NCI-H187 (cell line): ENCODE data around the gene CDC42.

Experiments used
- DNase-seq, 2 experiments: peaks; one replicate each; lab custom pipeline; 2025; lab: John Stamatoyannopoulos, UW

Gene CDC42

GRCh38 chr1:22110016-22110415 is 57.5 kb downstream of the CDC42 start:
- no peak for DNase-seq

GRCh38 chr1:22111115-22111514 is 58.6 kb downstream of the CDC42 start:
- no peak for DNase-seq

- DNase-seq = no peak
Observed at GRCh38 chr1:22111620-22112019, 59.1 kb downstream of the CDC42 start.

- DNase-seq = no peak
Observed at GRCh38 chr1:22112554-22112953, 60.0 kb downstream of the CDC42 start.

GRCh38 chr1:22114083-22115012 is 61.8 kb downstream of the CDC42 start:
- DNase-seq = no peak

GRCh38 chr1:22115286-22115685 is 62.8 kb downstream of the CDC42 start:
- DNase-seq = no peak

- DNase-seq = no peak
Observed at GRCh38 chr1:22117238-22117637, 64.7 kb downstream of the CDC42 start.

- no peak for DNase-seq
Observed at GRCh38 chr1:22117851-22118250, 65.3 kb downstream of the CDC42 start.

- DNase-seq = no peak
Observed at GRCh38 chr1:22118291-22118992, 65.9 kb downstream of the CDC42 start.

GRCh38 chr1:22119626-22120468 is 67.3 kb downstream of the CDC42 start:
- no peak for DNase-seq

- no peak for DNase-seq
Observed at GRCh38 chr1:22120469-22120790, 67.9 kb downstream of the CDC42 start.

GRCh38 chr1:22121421-22121911 is 69.0 kb downstream of the CDC42 start:
- no peak for DNase-seq

GRCh38 chr1:22122273-22123070 is 70.0 kb downstream of the CDC42 start:
- no peak for DNase-seq

GRCh38 chr1:22123071-22123390 is 70.5 kb downstream of the CDC42 start:
- no peak for DNase-seq

- no peak for DNase-seq
Observed at GRCh38 chr1:22123901-22124404, 71.4 kb downstream of the CDC42 start.

- DNase-seq = no peak
Observed at GRCh38 chr1:22124592-22125229, 72.2 kb downstream of the CDC42 start.

GRCh38 chr1:22126531-22126930 is 74.0 kb downstream of the CDC42 start:
- DNase-seq = no peak

GRCh38 chr1:22127248-22127647 is 74.7 kb downstream of the CDC42 start:
- DNase-seq = no peak

- no peak for DNase-seq
Observed at GRCh38 chr1:22127731-22128130, 75.2 kb downstream of the CDC42 start.

GRCh38 chr1:22128392-22128791 is 75.9 kb downstream of the CDC42 start:
- DNase-seq = no peak
